Measurements from ENCODE around the gene OLFM2. TPM values are rescaled to one million over a fixed set of nuclear protein-coding genes. Genes with fewer than 3 reads are reported as not detected.
A peak's percentile ranks its signal among the peaks of the same experiment; 100 is the strongest.

OLFM2 gene
- total and polyA plus RNA-seq, 9 of the 15 experiments (the other 6 are each of a cell fraction or from before 2014, with no cell fraction given) = 0.10 to 0.33 (median 0.23) TPM; not detected in 4

GRCh38 chr19:9913237-9914000 is 22.9 kb downstream of the OLFM2 start (continued):
- TF ChIP-seq MGA (IDR thresholded peaks at IDR 0.05) (peak; percentile 89), ZBTB7A (IDR thresholded peaks at IDR 0.05; ENCODE audit: borderline replicate concordance, control insufficient read depth, low read depth, low read length) (peak; percentile 62; the same call in 1 of the 2 replicates), RAD21 (CRISPR knock-in tag; conservative IDR thresholded peaks at IDR 0.05 in 1 of 2, IDR thresholded peaks at IDR 0.05 in 1 of 2) (no peak), CXXC5 (CRISPR knock-in tag; IDR thresholded peaks at IDR 0.05) (peak; percentile 48), YY1 (IDR thresholded peaks at IDR 0.05; ENCODE audit: borderline replicate concordance in 1 of 3, control insufficient read depth in 1 of 3, extremely low read depth in 1 of 3, insufficient read depth in 3 of 3, insufficient read length in 1 of 3, insufficient replicate concordance in 2 of 3, low read depth in 1 of 3, low read length in 2 of 3) (peak in 1 of 3 experiments; percentile 16)
